Upper lobe of left lung (tissue), 6 donors: Measurements from ENCODE around the gene SEPTIN5. TPM values are rescaled to one million over a fixed set of nuclear protein-coding genes. Genes with fewer than 3 reads are reported as not detected.
A peak's percentile ranks its signal among the peaks of the same experiment; 100 is the strongest.

Source experiments
- ATAC-seq, 2 donors: fragments of 200-7000 bp; cut with Tn5 transposase; one replicate each; pipeline ENCODE4 v1.9.1; 2022; ENCODE audit warnings: mild to moderate bottlenecking in 2 of 2, moderate library complexity in 2 of 2; ENCODE audit not compliant: low FRiP score in 2 of 2
- DNase-seq, 2 donors: peaks; one replicate each; pipeline ENCODE4 v3.0.0-alpha.2; 2019 to 2020
- H3K27ac ChIP-seq, 4 donors: fragments of 200-600 bp; sonication (generic); one replicate each; pipeline ENCODE4 v1.5.1; 2016 to 2019
- H3K27me3 ChIP-seq, 4 donors: fragments of 200-600 bp; sonication (generic); one replicate each; pipeline ENCODE4 v1.5.1; 2017 to 2019
- H3K36me3 ChIP-seq, 4 donors: fragments of 200-600 bp; sonication (generic); one replicate each; pipeline ENCODE4 v1.5.1; 2016 to 2019
- H3K4me1 ChIP-seq, 4 donors: fragments of 200-600 bp; sonication (generic); one replicate each; pipeline ENCODE4 v1.5.1; 2018 to 2019
- H3K4me3 ChIP-seq, 4 donors: fragments of 200-600 bp; sonication (generic); one replicate each; pipeline ENCODE4 v1.5.1; 2017 to 2019; ENCODE audit warnings: mild to moderate bottlenecking in 2 of 4, moderate library complexity in 1 of 4
- H3K9me3 ChIP-seq, 4 donors: fragments of 200-600 bp; sonication (generic); one replicate each; pipeline ENCODE4 v1.5.1; 2018 to 2019
- EP300 ChIP-seq, 4 donors: sonication (generic); formaldehyde crosslinking; IDR thresholded peaks; one replicate each; pipeline ENCODE4 v1.5.1; 2017; ENCODE audit warnings: antibody characterized with exemption in 4 of 4, control low read depth in 2 of 4
- POLR2A ChIP-seq, 4 donors: fragments of 450-650 bp; IDR thresholded peaks; one replicate each; pipeline ENCODE4 v1.5.1; 2016 to 2017; ENCODE audit warnings: antibody characterized with exemption in 4 of 4, mild to moderate bottlenecking in 2 of 4
- POLR2AphosphoS5 ChIP-seq, 2 donors: sonication (generic); formaldehyde crosslinking; IDR thresholded peaks; one replicate each; pipeline ENCODE4 v1.5.1; 2017; ENCODE audit warnings: antibody characterized with exemption in 2 of 2
- WGBS, 2 donors: methylation state at CpG; one replicate each; pipeline ENCODE4 v1.1.5; 2017 to 2018; 5-methylcytosine and 5-hydroxymethylcytosine counted together
- total RNA-seq, 6 donors: library from RNA; depleted of rRNA in 4 of 6; stranded (reverse); fragments of >200 nt in 4 of 6; gene quantifications; one replicate each; pipeline versions ENCODE4 v1.1.0 to v1.2.1, GENCODE V29; 2016 to 2021
- TF ChIP-seq, protein P1 (sequence below), 6 experiments: fragments of 450-650 bp in 4 of 6; fragments of 200-600 bp in 2 of 6; sonication (generic) in 2 of 6; IDR thresholded peaks; one replicate each; pipeline ENCODE4 v1.5.1; 2016 to 2019; ENCODE audit warnings: antibody characterized with exemption in 6 of 6
- donor health status: DM: no; HTN: no; CAD: no; lungs with moderate emphysema.
- donor health status: DM: no; HTN: yes; CAD: no; lungs with severe emphysema.

The SEPTIN5 gene
- total RNA-seq, 6 donors from 2014 or later = 6.0 to 30.0 (median 17.1) TPM

DNA sequence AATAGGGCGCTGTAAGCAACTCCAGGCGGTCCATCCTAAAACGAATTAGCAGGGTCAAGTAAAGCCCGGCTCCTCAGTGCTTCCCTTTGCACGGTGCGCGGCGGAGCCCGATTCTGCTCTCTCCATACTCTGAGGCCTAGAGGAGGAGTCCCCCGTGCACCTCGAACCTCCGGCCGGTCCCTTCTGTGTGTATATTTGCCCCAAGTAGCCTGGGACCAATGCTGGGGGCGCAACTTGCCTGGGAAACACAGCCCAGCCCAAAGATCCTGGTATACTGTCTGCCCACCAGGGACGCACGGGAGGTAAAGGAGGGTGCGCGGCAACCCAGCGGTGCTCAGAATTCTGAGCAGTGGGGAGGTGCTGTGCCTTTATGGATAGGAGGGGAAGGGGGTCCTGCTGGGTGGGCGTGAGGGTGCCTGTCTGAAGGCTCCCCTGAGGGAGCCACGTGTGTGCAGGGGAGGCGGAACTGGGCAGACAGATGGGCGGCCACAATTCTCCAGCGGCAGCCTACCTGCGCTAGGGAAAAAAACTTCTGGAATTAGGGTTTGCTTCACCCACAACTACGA, 41.5 kb downstream of the SEPTIN5 start:
- WGBS, 2 donors = 8 to 12% methylated on average over 10 to 25 of the region's 26 CpGs
- Histone ChIP-seq H3K4me1 (peaks cover 21 to 48% (median 38%) of the 10 kb centered on the region in 4 donors), H3K27me3 (peaks cover 3 to 51% (median 36%) of the 10 kb centered on the region in 4 donors), H3K4me3 (no peak overlapping the region), H3K27ac (no peak overlapping the region), H3K9me3 (no peaks in the 10 kb centered on the region), H3K36me3 (no peaks in the 10 kb centered on the region)
- TF ChIP-seq POLR2A (IDR thresholded peaks at IDR 0.05) (no peak), EP300 (IDR thresholded peaks at IDR 0.05) (no peak), POLR2AphosphoS5 (IDR thresholded peaks at IDR 0.05) (no peak)
- TF ChIP-seq, protein P1, sequence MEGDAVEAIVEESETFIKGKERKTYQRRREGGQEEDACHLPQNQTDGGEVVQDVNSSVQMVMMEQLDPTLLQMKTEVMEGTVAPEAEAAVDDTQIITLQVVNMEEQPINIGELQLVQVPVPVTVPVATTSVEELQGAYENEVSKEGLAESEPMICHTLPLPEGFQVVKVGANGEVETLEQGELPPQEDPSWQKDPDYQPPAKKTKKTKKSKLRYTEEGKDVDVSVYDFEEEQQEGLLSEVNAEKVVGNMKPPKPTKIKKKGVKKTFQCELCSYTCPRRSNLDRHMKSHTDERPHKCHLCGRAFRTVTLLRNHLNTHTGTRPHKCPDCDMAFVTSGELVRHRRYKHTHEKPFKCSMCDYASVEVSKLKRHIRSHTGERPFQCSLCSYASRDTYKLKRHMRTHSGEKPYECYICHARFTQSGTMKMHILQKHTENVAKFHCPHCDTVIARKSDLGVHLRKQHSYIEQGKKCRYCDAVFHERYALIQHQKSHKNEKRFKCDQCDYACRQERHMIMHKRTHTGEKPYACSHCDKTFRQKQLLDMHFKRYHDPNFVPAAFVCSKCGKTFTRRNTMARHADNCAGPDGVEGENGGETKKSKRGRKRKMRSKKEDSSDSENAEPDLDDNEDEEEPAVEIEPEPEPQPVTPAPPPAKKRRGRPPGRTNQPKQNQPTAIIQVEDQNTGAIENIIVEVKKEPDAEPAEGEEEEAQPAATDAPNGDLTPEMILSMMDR (IDR thresholded peaks at IDR 0.05) = no peak
- no peak for DNase-seq
- ATAC-seq = no peak

DNA sequence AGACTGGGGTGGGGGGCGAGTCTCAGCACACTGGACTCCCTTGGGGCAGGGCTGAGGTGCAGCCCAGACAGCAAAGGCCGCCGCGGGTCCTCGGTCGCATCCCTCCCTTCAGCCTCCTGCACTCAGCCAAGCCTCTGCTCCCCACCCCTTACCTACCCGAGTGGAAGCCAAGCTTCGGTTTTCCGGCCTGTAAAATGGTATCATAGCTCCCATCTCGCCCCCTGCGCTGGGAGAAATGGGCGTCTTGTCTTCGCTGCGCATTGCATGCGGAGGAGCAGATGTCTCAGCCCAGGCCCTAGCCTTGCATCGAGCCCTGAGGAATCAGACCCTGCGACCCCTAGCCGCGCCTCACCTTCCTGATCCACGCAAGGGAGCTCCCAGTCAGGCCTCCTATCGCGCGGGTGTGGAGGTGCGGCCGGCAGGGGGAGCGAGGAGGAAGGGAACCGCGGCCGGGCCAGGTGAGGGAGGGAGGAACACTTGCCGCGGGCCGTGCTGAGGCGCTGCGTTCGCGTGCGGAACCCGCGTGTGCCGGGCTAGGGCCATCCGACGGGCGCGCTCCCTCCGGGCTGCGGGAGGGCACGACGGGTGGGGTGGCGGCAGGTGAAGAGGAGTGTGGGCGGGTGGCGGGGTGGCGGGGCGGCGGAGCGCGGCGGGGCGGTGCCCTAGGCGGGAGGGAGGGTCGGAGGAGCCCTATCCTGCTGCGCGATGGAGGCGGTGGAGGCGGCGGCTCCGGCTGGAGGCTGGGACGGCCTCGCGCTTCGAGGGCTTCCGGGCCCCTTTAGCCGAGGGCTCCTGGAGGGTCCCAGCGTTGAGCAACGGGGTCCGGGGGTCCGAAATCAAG, 42.2 kb downstream of the SEPTIN5 start:
- H3K27ac ChIP-seq = no peak overlapping the region
- no peaks in the 10 kb centered on the region for H3K36me3 ChIP-seq
- H3K9me3 ChIP-seq = no peaks in the 10 kb centered on the region
- TF ChIP-seq EP300 (IDR thresholded peaks at IDR 0.05) = no peak
- TF ChIP-seq, protein P1 (IDR thresholded peaks at IDR 0.05) = peak in 5 of 6 experiments; percentile 48 to 83 (median 76)
- DNase-seq (peak; percentile 65 to 92), ATAC-seq (peak; percentile 49 to 65)
- H3K27me3 ChIP-seq = peaks cover 3 to 56% (median 38%) of the 10 kb centered on the region in 4 donors
- peak overlapping the region in 3 of 4 donors; percentile 26 to 44 (median 35) for H3K4me3 ChIP-seq
- WGBS, 2 donors = 7 to 18% methylated on average over 14 to 55 of the region's 76 CpGs
- peaks cover 26 to 54% (median 42%) of the 10 kb centered on the region in 4 donors for H3K4me1 ChIP-seq

DNA sequence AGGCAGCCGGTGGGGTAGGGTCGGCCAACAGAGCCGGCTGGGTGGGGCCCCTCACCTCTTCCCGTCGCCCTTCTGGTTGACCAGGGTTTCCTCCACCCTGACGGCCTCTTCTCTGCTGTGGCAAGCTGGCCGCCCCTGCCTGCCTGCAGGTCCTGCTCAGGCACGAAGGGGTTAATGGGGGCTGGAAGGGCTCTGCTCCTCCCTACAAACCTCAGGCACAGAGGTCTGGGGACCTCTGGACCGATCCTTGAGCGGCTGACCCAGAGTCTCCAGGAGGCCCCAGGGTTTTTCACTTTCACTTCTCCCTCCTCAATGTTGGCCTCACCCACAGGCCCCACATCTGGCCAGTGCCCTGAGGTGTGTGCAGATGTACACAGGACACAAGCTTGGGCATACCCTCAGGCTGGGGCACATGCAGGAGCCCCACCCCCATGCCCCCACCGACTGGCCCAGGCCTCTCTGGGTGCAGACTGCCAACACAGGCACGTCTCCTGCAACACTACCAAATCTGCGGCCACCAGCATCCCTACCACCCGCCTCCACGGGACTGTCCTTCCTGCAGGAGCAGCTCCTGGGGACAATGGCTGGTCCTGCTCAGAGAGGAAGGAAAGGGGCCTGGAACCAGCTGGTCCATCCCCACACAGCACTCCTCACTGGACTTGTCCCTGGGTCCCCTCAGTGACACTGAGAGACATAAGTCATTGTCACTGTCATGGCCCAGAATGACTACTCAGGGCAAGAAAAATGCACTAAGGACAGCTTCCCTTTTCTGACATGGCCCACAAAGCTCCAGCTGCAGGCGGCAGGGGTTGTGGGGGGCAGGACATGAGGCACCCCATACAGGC, 43.1 kb downstream of the SEPTIN5 start:
- Histone ChIP-seq H3K4me3 (peak overlapping the region in 3 of 4 donors; percentile 26 to 44 (median 35)), H3K4me1 (peaks cover 26 to 61% (median 42%) of the 10 kb centered on the region in 4 donors), H3K27ac (no peak overlapping the region), H3K9me3 (no peaks in the 10 kb centered on the region), H3K27me3 (peaks cover 3 to 62% (median 39%) of the 10 kb centered on the region in 4 donors), H3K36me3 (no peaks in the 10 kb centered on the region)
- ATAC-seq = peak in 1 of 2 donors; percentile 31
- peak in 1 of 2 donors; percentile 56 for DNase-seq
- TF ChIP-seq POLR2AphosphoS5 (IDR thresholded peaks at IDR 0.05) = no peak
- no peak for TF ChIP-seq POLR2A (IDR thresholded peaks at IDR 0.05)
- TF ChIP-seq EP300 (IDR thresholded peaks at IDR 0.05) = no peak
- TF ChIP-seq, protein P1 (IDR thresholded peaks at IDR 0.05) = no peak
- 32 to 38% methylated on average over 3 to 16 of the region's 16 CpGs for WGBS, 2 donors

DNA sequence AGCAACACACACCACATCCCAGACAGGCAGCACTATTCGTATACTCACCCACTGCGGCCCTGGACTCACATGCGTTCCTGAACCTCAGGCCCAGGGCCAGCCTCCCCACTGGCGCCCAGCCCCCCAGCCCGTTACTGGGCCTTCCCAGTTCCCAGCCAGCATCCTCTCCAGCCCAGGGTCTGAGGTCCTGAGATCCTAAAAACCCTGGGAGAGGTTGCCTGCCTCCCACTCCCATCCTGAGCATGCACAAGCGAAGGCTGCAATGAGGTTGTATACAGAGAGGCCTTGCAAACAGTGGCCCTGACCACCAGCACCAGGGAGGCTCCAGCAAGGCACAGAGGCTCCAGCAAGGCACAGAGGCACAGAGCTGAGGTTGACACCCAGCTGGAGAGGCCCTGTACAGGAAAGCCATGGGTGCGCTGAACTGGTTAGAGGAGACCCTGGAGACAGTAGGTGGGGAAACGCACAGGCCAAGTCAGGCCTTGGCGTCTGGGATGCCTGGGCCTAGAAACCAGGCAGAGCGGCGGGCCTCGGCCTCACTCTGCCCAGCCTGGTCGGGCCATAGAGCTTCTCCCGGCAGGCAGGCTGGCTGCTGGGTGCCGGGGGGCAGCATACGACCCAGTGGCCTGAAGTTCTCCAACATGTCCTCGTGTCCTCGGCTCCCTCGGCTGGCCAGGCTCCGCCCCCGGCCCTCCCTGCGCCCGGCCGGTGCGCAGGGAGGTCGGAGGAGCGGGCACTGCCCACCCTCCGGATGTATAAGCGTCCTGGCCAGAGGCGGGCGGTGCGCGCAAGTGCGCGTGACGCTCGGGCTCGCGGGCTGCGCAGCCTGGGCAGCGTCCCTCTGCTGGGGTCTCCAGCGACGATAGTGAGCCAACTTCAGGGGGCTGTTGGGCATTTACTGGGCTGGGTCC, 43.9 kb downstream of the SEPTIN5 start:
- DNase-seq = peak in 1 of 2 donors; percentile 80
- Histone ChIP-seq H3K4me3 (peak overlapping the region in 2 of 4 donors; percentile 14 to 15), H3K27me3 (peaks cover 3 to 62% (median 40%) of the 10 kb centered on the region in 4 donors), H3K27ac (no peak overlapping the region), H3K36me3 (no peaks in the 10 kb centered on the region), H3K9me3 (no peaks in the 10 kb centered on the region), H3K4me1 (peaks cover 26 to 61% (median 42%) of the 10 kb centered on the region in 4 donors)
- no peak for ATAC-seq
- 69% methylated on average over 21 of the region's 43 CpGs; no CpG with 5 or more reads in 1 of the 2 donors for whole genome bisulfite sequencing, 2 donors
- TF ChIP-seq EP300 (IDR thresholded peaks at IDR 0.05) = no peak
- TF ChIP-seq, protein P1 (IDR thresholded peaks at IDR 0.05) = no peak
- TF ChIP-seq POLR2A (IDR thresholded peaks at IDR 0.05) = peak in 1 of 4 donors; percentile 8
- TF ChIP-seq POLR2AphosphoS5 (IDR thresholded peaks at IDR 0.05) = no peak
